ENCODE data around the gene GNAL. TPM values are rescaled to one million over a fixed set of nuclear protein-coding genes. Genes with fewer than 3 reads are reported as not detected.

The GNAL gene
- total RNA-seq, 1 experiment from 2014 or later, result 4.6 TPM

- TF ChIP-seq POLR2A (IDR thresholded peaks at IDR 0.05; ENCODE audit: borderline replicate concordance, extremely low read depth, insufficient read depth, insufficient read length) (no peak), FOSL1 (IDR thresholded peaks at IDR 0.05; ENCODE audit: low read depth) (no peak), CTCF (IDR thresholded peaks at IDR 0.05 in 2 of 3, conservative IDR thresholded peaks at IDR 0.05 in 1 of 3; ENCODE audit: borderline replicate concordance in 1 of 3, insufficient read depth in 1 of 3, low read depth in 2 of 3, low read length in 2 of 3) (no peak), ZBTB33 (IDR thresholded peaks at IDR 0.05; ENCODE audit: extremely low read depth, insufficient replicate concordance, low read length) (no peak)
- Histone ChIP-seq H3K9ac (ENCODE audit: low read length) (no peak overlapping the region), H3K4me1 (ENCODE audit: control insufficient read depth in 1 of 2, insufficient read depth in 2 of 2, low read length in 2 of 2) (no peaks in the 10 kb centered on the region), H3K27ac (ENCODE audit: low read depth, low read length) (no peak overlapping the region), H3K4me3 (replicated peaks in 1 of 2; ENCODE audit: low read depth in 1 of 2, low read length in 2 of 2) (no peak overlapping the region), H3K79me2 (ENCODE audit: insufficient read depth, low read length) (no peaks in the 10 kb centered on the region), H3K9me2 (ENCODE audit: insufficient read depth) (no peaks in the 10 kb centered on the region), H2AFZ (ENCODE audit: low read depth, low read length, poor library complexity, severe bottlenecking) (no peak overlapping the region), H3K36me3 (ENCODE audit: control insufficient read depth in 1 of 2, insufficient read depth in 2 of 2, low read length in 2 of 2) (no peaks in the 10 kb centered on the region), H3K4me2 (ENCODE audit: low read length) (no peak overlapping the region), H4K20me1 (ENCODE audit: insufficient read depth) (no peaks in the 10 kb centered on the region), H3K27me3 (ENCODE audit: insufficient read depth, low read length) (no peaks in the 10 kb centered on the region), H3K9me3 (ENCODE audit: control insufficient read depth in 1 of 2, insufficient read depth in 1 of 2, low read depth in 1 of 2, low read length in 2 of 2) (no peaks in the 10 kb centered on the region)
- ATAC-seq (no peak), DNase-seq (ENCODE audit: low read depth, low spot score) (no peak)
- POLR2A ChIA-PET, result no interaction called here
- RAD21 ChIA-PET (ENCODE audit: low non-redundant PET in 1 of 2, low total read pairs in 2 of 2, uncharacterized antibody in 2 of 2, unreplicated experiment in 2 of 2), result no interaction called here
- BruUV-seq (replicated peaks), result no TSS peak
- intact Hi-C loops (cut with micrococcal nuclease), result no loop called here
- CTCF ChIA-PET, result no interaction called here
Observed at GRCh38 chr18:11780042-11780441, 91.0 kb downstream of the GNAL start.

GRCh38 chr18:11783716-11784331, 94.8 kb downstream of the GNAL start:
- no peak overlapping the region for H3K4me2 ChIP-seq (ENCODE audit: low read length)
- no peak for DNase-seq (ENCODE audit: low read depth, low spot score)
- TF ChIP-seq POLR2A (IDR thresholded peaks at IDR 0.05; ENCODE audit: borderline replicate concordance, extremely low read depth, insufficient read depth, insufficient read length), result no peak
- TF ChIP-seq JUND (IDR thresholded peaks at IDR 0.05), result no peak
- BruUV-seq (replicated peaks), result no TSS peak
- H3K27ac ChIP-seq (ENCODE audit: low read depth, low read length), result no peak overlapping the region
- no peak for ATAC-seq
- intact Hi-C loops (cut with micrococcal nuclease), result no loop called here
- POLR2A ChIA-PET, result no interaction called here
- H3K9me2 ChIP-seq (ENCODE audit: insufficient read depth), result no peaks in the 10 kb centered on the region
- CTCF ChIA-PET, result no interaction called here
- H3K4me3 ChIP-seq (replicated peaks in 1 of 2; ENCODE audit: low read depth in 1 of 2, low read length in 2 of 2), result no peak overlapping the region
- no peaks in the 10 kb centered on the region for H4K20me1 ChIP-seq (ENCODE audit: insufficient read depth)
- H3K4me1 ChIP-seq (ENCODE audit: control insufficient read depth in 1 of 2, insufficient read depth in 2 of 2, low read length in 2 of 2), result no peaks in the 10 kb centered on the region
- RAD21 ChIA-PET (ENCODE audit: low non-redundant PET in 1 of 2, low total read pairs in 2 of 2, uncharacterized antibody in 2 of 2, unreplicated experiment in 2 of 2), result no interaction called here
- H2AFZ ChIP-seq (ENCODE audit: low read depth, low read length, poor library complexity, severe bottlenecking), result no peak overlapping the region
- H3K9ac ChIP-seq (ENCODE audit: low read length), result no peak overlapping the region
- no peaks in the 10 kb centered on the region for H3K9me3 ChIP-seq (ENCODE audit: control insufficient read depth in 1 of 2, insufficient read depth in 1 of 2, low read depth in 1 of 2, low read length in 2 of 2)
- no peaks in the 10 kb centered on the region for H3K79me2 ChIP-seq (ENCODE audit: insufficient read depth, low read length)
- no peaks in the 10 kb centered on the region for H3K27me3 ChIP-seq (ENCODE audit: insufficient read depth, low read length)
- no peaks in the 10 kb centered on the region for H3K36me3 ChIP-seq (ENCODE audit: control insufficient read depth in 1 of 2, insufficient read depth in 2 of 2, low read length in 2 of 2)

All from HCT116 (cell line).